ENCODE measurements around the gene SAMD4A. TPM values are rescaled to one million over a fixed set of nuclear protein-coding genes. Genes with fewer than 3 reads are reported as not detected.

Gene SAMD4A
- total RNA-seq, 3 donors from 2014 or later, result 28.5 to 44.6 (median 36.2) TPM

GRCh38 chr14:54789166-54789565, 222.2 kb downstream of the SAMD4A start:
- intact Hi-C loops (cut with DNase I; ENCODE audit: low total_unique reads), result no loop called here
- no peak for TF ChIP-seq POLR2A (IDR thresholded peaks at IDR 0.05)
- Histone ChIP-seq H3K4me1 (no peaks in the 10 kb centered on the region), H3K36me3 (no peaks in the 10 kb centered on the region), H3K27me3 (no peaks in the 10 kb centered on the region), H3K27ac (no peak overlapping the region), H3K9me3 (no peaks in the 10 kb centered on the region), H3K4me3 (no peak overlapping the region)
- DNase-seq (ENCODE audit: low spot score in 2 of 2), result no peak

GRCh38 chr14:54789781-54790480, 223.0 kb downstream of the SAMD4A start:
- no peak overlapping the region for H3K4me3 ChIP-seq
- no peaks in the 10 kb centered on the region for H3K27me3 ChIP-seq
- H3K4me1 ChIP-seq, result no peaks in the 10 kb centered on the region
- intact Hi-C loops (cut with DNase I; ENCODE audit: low total_unique reads), result no loop called here
- no peak for DNase-seq (ENCODE audit: low spot score in 2 of 2)
- H3K27ac ChIP-seq, result no peak overlapping the region
- peaks cover 1 to 3% of the 10 kb centered on the region in 2 donors for H3K9me3 ChIP-seq
- H3K36me3 ChIP-seq, result no peaks in the 10 kb centered on the region
- TF ChIP-seq POLR2A (IDR thresholded peaks at IDR 0.05), result no peak
- TF ChIP-seq CTCF (IDR thresholded peaks at IDR 0.05), result no peak
- TF ChIP-seq POLR2AphosphoS5 (IDR thresholded peaks at IDR 0.05), result no peak

- Histone ChIP-seq H3K9me3 (peaks cover 9% of the 10 kb centered on the region in 2 donors), H3K4me1 (no peaks in the 10 kb centered on the region), H3K27me3 (no peaks in the 10 kb centered on the region), H3K27ac (no peak overlapping the region), H3K4me3 (no peak overlapping the region), H3K36me3 (no peaks in the 10 kb centered on the region)
- DNase-seq (ENCODE audit: low spot score in 2 of 2), result no peak
- intact Hi-C loops (cut with DNase I; ENCODE audit: low total_unique reads), result no loop called here
- no peak for TF ChIP-seq POLR2A (IDR thresholded peaks at IDR 0.05)
- no peak for TF ChIP-seq CTCF (IDR thresholded peaks at IDR 0.05)
- no peak for TF ChIP-seq POLR2AphosphoS5 (IDR thresholded peaks at IDR 0.05)
These were observed 224.1 kb downstream of the SAMD4A start for GRCh38 chr14:54791001-54791400.

GRCh38 chr14:54792288-54792687, 225.4 kb downstream of the SAMD4A start:
- Histone ChIP-seq H3K27ac (no peak overlapping the region), H3K9me3 (peaks cover 9% of the 10 kb centered on the region in 2 donors), H3K4me3 (no peak overlapping the region), H3K27me3 (no peaks in the 10 kb centered on the region), H3K4me1 (no peaks in the 10 kb centered on the region), H3K36me3 (no peaks in the 10 kb centered on the region)
- intact Hi-C loops (cut with DNase I; ENCODE audit: low total_unique reads), result no loop called here
- no peak for TF ChIP-seq POLR2A (IDR thresholded peaks at IDR 0.05)
- TF ChIP-seq CTCF (IDR thresholded peaks at IDR 0.05), result no peak
- no peak for TF ChIP-seq POLR2AphosphoS5 (IDR thresholded peaks at IDR 0.05)
- no peak for DNase-seq (ENCODE audit: low spot score in 2 of 2)

GRCh38 chr14:54794159-54794558, 227.2 kb downstream of the SAMD4A start:
- no peak for DNase-seq (ENCODE audit: low spot score in 2 of 2)

More at GRCh38 chr14:54794159-54794558, 227.2 kb downstream of the SAMD4A start:
- Histone ChIP-seq H3K4me1 (no peaks in the 10 kb centered on the region), H3K4me3 (no peak overlapping the region), H3K36me3 (no peaks in the 10 kb centered on the region), H3K27me3 (no peaks in the 10 kb centered on the region), H3K27ac (no peak overlapping the region), H3K9me3 (peaks cover 9% of the 10 kb centered on the region in 2 donors)
- TF ChIP-seq POLR2A (IDR thresholded peaks at IDR 0.05) (no peak), CTCF (IDR thresholded peaks at IDR 0.05) (no peak), POLR2AphosphoS5 (IDR thresholded peaks at IDR 0.05) (no peak)
- intact Hi-C loops (cut with DNase I; ENCODE audit: low total_unique reads), result no loop called here
